Aorta (tissue), 5 donors: ENCODE results near the gene TDG. TPM values are rescaled to one million over a fixed set of nuclear protein-coding genes. Genes with fewer than 3 reads are reported as not detected.

ENCODE experiments used
- ATAC-seq: fragments of 200-7000 bp; cut with Tn5 transposase; one replicate; pipeline ENCODE4 v1.9.1; 2022; ENCODE audit warnings: moderate library complexity; ENCODE audit not compliant: low FRiP score
- DNase-seq, 2 donors: peaks; one replicate each; pipeline ENCODE4 v3.0.0-alpha.2; 2020
- H3K27ac ChIP-seq, 2 donors: one replicate each; pipeline ENCODE4 v1.5.1; 2013; ENCODE audit warnings: low read length in 2 of 2, mild to moderate bottlenecking in 2 of 2, moderate library complexity in 2 of 2, control low read depth in 1 of 2, inconsistent platforms in 1 of 2, low read depth in 1 of 2
- H3K27me3 ChIP-seq, 2 donors: one replicate each; pipeline ENCODE4 v1.6.1; 2013; ENCODE audit warnings: control low read depth in 1 of 2, low read length in 1 of 2, mild to moderate bottlenecking in 1 of 2, moderate library complexity in 1 of 2; ENCODE audit not compliant: insufficient read depth in 2 of 2, control insufficient read depth in 1 of 2
- H3K36me3 ChIP-seq, 2 donors: one replicate each; pipeline ENCODE4 v1.6.1; 2013; ENCODE audit warnings: control low read depth in 1 of 2, low read length in 1 of 2, mild to moderate bottlenecking in 1 of 2; ENCODE audit not compliant: insufficient read depth in 2 of 2, control insufficient read depth in 1 of 2
- H3K4me1 ChIP-seq, 2 donors: one replicate each; pipeline ENCODE4 v1.6.1; 2013; ENCODE audit warnings: low read length in 2 of 2, control low read depth in 1 of 2, mild to moderate bottlenecking in 1 of 2, moderate library complexity in 1 of 2; ENCODE audit not compliant: insufficient read depth in 2 of 2, control insufficient read depth in 1 of 2
- H3K4me3 ChIP-seq, 2 donors: one replicate each; pipeline ENCODE4 v1.5.1; 2013; ENCODE audit warnings: low read length in 2 of 2, control low read depth in 1 of 2, mild to moderate bottlenecking in 1 of 2
- H3K9me3 ChIP-seq: one replicate; pipeline ENCODE4 v1.6.1; 2013; ENCODE audit warnings: mild to moderate bottlenecking, low read length; ENCODE audit not compliant: control insufficient read depth
- WGBS, 2 donors: extraction: QIAGEN DNeasy Blood & Tissue Kit; methylation state at CpG; one replicate each; pipeline ENCODE4 v1.1.7; 2013; 5-methylcytosine and 5-hydroxymethylcytosine counted together
- intact Hi-C, 2 donors: fragments of 100-400 bp; cut with DNase I; formaldehyde crosslinking; loops; one replicate each; pipeline versions ENCODE4 v1.14.2 to v1.15.0; 2022
- polyA plus RNA-seq, 2 donors: library from polyadenylated mRNA; stranded (reverse); fragments of 200-250 nt; gene quantifications; one replicate each; pipeline ENCODE4 v1.2.3, GENCODE V29; 2013
- total RNA-seq, 2 donors: library from RNA; stranded (reverse); fragmentation: NEBNext Ultra II Directional; extraction: Animal tissue kit (Norgen Biotek cat#: 25700); gene quantifications; one replicate each; pipeline ENCODE4 v1.2.1, GENCODE V29; 2021
- donor health status: healthy with polysubstance abuse.
- donor health status: Bipolar disorder and iron deficiency.
- donor health status: DM: no; HTN: no; CAD: no.
- donor health status: DM: no; HTN: no; CAD: no.
- donor health status: DM: yes; HTN: yes; CAD: no.

The TDG gene
- total and polyA plus RNA-seq, 4 donors: 6.8 to 22.2 (median 14.7) TPM

DNA sequence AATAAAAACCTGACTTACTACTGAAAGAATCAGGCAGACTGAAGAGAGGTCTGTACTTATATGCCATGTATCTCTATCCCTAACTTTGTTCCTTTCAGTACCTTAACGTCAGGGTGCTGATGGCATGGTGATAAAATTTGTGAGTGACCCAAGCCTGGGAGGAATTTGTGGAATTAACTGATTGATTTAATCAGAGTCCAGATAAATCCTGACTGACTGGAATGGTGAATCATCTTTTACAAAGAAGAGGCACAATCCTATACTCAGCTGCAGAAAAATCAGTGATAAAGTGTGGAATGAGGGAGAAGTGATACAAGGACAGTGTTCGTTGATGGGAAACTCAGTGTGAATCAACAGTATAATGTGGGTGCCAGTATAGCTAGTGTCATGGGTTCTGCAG is 3.7 kb downstream of the TDG start:
- Histone ChIP-seq H3K9me3 (no peaks in the 10 kb centered on the region), H3K27ac (no peak overlapping the region), H3K36me3 (peaks cover 0 to 3% of the 10 kb centered on the region in 2 donors), H3K4me3 (no peak overlapping the region), H3K27me3 (no peaks in the 10 kb centered on the region), H3K4me1 (peaks cover 1 to 6% of the 10 kb centered on the region in 2 donors)
- WGBS, 2 donors: 38 to 44% methylated on average over 2 of the region's 2 CpGs
- intact Hi-C loops: loop anchor here in 1 of 2 donors (5.0 to 10.0 kb wide), 2 partner anchors 75 to 93 kb away; partner anchors contain the start of gene HCFC2
- ATAC-seq: no peak
- DNase-seq: no peak

DNA sequence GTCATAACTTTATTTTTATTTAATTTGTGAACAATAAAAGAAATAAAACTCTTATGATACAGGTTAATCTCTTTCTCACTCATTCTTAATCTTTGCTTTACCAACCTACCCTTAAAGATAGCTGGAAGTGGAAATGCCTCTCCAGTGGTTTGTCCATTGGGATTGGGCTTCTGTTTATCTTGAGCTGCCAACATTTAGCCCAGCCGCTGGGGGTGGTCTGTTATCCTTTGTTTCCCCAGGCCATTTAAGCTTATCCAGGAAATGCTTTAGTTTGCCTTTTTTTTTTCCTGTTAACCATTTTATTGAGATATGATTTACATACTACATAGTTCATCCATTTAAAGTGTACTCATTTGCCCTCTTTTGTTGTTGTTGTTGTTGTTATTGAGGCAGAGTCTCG is 8.2 kb downstream of the TDG start:
- Histone ChIP-seq H3K36me3 (peaks cover 0 to 4% of the 10 kb centered on the region in 2 donors), H3K4me3 (no peak overlapping the region), H3K27me3 (no peaks in the 10 kb centered on the region), H3K9me3 (no peaks in the 10 kb centered on the region), H3K27ac (no peak overlapping the region), H3K4me1 (peaks cover 0 to 5% of the 10 kb centered on the region in 2 donors)
- intact Hi-C loops: no loop called here
- 41 to 52% methylated on average over 2 of the region's 2 CpGs for WGBS, 2 donors
- DNase-seq (no peak), ATAC-seq (no peak)

DNA sequence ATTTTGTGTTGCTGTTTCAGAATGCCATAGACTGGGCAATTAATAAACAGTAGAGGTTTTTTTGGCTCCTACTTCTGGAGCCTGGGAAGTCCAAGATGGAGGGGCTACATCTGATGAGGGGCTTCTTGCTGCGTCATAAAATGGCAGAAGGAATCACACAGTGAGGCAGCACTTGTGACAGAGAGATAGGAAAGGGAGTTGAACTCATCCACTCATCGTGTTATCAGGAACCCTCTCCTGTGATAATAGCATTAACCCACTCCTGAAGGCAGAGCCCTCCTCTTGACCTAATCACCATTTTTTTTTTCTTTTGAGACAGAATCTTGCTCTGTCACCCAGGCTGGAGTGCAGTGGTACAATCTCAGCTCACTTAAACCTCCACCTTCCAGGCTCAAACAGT is 9.7 kb downstream of the TDG start:
- no peak for ATAC-seq
- no peak overlapping the region for H3K27ac ChIP-seq
- DNase-seq: no peak
- H3K36me3 ChIP-seq: peaks cover 0 to 8% of the 10 kb centered on the region in 2 donors
- no peaks in the 10 kb centered on the region for H3K9me3 ChIP-seq
- no peaks in the 10 kb centered on the region for H3K4me1 ChIP-seq
- intact Hi-C loops: no loop called here
- H3K4me3 ChIP-seq: no peak overlapping the region
- H3K27me3 ChIP-seq: no peaks in the 10 kb centered on the region
- 87 to 96% methylated on average over 2 of the region's 2 CpGs for WGBS, 2 donors

DNA sequence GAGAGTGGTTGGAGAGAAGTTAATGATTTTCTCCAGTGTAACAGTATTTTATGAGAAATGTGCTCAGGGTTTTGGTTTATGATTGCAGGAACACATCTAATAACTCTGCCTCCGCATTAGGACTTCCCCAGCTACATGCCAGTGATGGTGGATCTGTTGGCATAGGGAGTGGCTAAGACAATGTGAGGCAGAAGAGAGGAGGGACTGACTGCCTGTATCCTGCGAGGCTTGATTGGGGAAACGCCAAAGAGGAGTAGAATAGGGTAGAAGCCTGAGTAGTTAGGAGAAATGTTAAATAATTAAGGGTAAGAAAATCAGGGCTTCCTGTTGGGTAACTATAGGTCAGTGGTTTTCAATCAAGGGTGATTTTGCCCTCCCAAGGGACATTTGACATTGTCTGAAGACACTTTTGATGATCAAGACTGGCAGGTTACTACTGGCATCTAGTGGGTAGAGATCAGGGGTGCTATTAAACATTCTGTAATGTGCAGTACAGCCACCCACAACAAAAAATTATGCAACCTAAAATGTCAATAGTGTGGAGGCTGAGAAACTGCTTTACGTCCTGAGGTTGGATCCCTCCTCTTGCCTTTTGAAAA is 12.8 kb downstream of the TDG start:
- WGBS, 2 donors: 90 to 95% methylated on average over 4 of the region's 4 CpGs
- no peak for ATAC-seq
- H3K27ac ChIP-seq: no peak overlapping the region
- no peaks in the 10 kb centered on the region for H3K9me3 ChIP-seq
- no peak for DNase-seq
- peaks cover 0 to 9% of the 10 kb centered on the region in 2 donors for H3K36me3 ChIP-seq
- no peak overlapping the region for H3K4me3 ChIP-seq
- H3K4me1 ChIP-seq: no peaks in the 10 kb centered on the region
- no peaks in the 10 kb centered on the region for H3K27me3 ChIP-seq
- intact Hi-C loops: no loop called here

DNA sequence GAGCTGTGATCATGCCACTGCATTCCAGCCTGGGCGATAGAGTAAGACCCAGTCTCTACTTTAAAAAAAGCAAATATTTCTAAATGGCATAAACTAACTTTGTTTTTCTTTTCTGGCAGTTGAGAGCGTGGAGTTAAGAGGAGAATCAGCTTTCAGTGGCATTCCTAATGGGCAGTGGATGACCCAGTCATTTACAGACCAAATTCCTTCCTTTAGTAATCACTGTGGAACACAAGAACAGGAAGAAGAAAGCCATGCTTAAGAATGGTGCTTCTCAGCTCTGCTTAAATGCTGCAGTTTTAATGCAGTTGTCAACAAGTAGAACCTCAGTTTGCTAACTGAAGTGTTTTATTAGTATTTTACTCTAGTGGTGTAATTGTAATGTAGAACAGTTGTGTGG is 21.2 kb downstream of the TDG start:
- Histone ChIP-seq H3K36me3 (peaks cover 0 to 4% of the 10 kb centered on the region in 2 donors), H3K27me3 (no peaks in the 10 kb centered on the region), H3K4me1 (no peaks in the 10 kb centered on the region), H3K9me3 (no peaks in the 10 kb centered on the region), H3K27ac (no peak overlapping the region), H3K4me3 (no peak overlapping the region)
- DNase-seq (no peak), ATAC-seq (no peak)
- intact Hi-C loops: no loop called here
- WGBS, 2 donors: 31% methylated on average over 2 of the region's 2 CpGs

DNA sequence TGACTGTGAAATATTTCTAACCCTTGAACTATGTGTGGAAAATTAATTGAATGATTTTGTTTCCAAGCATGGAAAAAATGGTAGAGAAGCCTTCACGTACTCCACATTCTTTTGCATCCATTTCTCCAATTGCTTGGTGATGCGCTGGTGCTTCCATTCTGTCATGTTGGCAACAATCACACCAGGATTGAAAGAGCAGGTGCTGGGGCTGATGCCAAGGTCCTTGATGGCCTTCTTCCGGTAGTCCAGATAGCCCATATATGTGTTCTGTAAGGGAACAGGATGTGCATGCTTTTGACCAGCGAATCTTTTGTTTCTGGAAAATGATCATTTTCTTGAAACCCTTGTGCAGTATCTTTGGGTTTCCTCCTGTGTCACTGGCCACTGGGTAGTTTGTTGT is 28.6 kb downstream of the TDG start:
- Histone ChIP-seq H3K27ac (no peak overlapping the region), H3K27me3 (no peaks in the 10 kb centered on the region), H3K4me3 (no peak overlapping the region), H3K9me3 (no peaks in the 10 kb centered on the region), H3K4me1 (no peaks in the 10 kb centered on the region), H3K36me3 (no peaks in the 10 kb centered on the region)
- DNase-seq: no peak
- no peak for ATAC-seq
- intact Hi-C loops: no loop called here
- WGBS, 2 donors: 90 to 95% methylated on average over 4 of the region's 4 CpGs

DNA sequence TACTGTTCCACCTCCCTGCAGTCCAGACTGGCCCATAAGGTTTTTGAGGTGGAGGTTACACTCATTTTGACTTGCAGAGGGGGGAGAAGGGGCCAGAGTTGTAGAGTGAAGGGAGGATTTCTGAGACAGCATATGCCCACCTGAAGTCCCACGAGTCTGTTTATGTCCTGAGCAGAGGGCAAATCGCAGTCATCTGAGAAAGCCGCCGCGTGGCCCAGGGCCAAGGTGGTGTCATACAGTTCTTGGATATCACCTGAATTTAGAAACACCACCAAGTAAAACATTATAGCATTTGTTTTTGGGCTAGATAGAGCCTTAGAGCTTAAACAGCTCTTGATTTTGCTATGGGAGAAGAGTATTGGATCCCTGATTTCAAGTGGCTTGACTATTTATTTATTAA is 30.9 kb downstream of the TDG start:
- no peak for DNase-seq
- 90 to 95% methylated on average over 5 of the region's 5 CpGs for WGBS, 2 donors
- Histone ChIP-seq H3K27ac (no peak overlapping the region), H3K4me1 (no peaks in the 10 kb centered on the region), H3K4me3 (no peak overlapping the region), H3K9me3 (no peaks in the 10 kb centered on the region), H3K27me3 (no peaks in the 10 kb centered on the region), H3K36me3 (no peaks in the 10 kb centered on the region)
- intact Hi-C loops: no loop called here
- ATAC-seq: no peak

DNA sequence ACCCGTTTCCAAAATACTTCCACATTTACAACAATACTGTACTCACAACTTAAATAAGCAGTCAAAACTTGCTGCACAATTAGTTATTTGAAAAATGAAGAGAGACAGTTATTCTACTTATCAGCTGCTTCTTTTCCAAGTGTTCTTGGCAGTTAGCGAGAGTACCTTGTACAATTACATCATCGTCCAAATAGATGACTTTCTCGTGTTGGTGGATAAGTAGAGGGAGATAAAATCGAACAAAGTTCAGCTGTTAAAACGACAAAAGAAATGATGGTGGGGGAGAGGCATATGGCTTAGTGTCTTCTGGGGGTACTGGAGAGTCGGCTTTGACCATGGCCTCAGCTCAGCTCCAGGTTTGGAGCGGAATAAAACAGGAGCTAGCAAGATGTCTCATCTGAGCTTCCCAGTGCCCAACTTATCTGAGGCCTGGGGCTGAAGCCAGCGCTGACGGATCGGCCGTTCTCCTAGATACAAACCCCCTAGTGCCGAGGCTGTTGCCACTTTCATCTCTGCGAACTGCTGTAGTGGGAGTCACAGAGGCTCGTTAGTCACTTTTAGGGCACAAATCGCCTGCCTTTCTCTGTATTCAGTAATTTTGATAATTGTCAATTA is 31.7 kb downstream of the TDG start:
- Histone ChIP-seq H3K4me1 (no peaks in the 10 kb centered on the region), H3K4me3 (no peak overlapping the region), H3K27me3 (no peaks in the 10 kb centered on the region), H3K9me3 (no peaks in the 10 kb centered on the region), H3K27ac (no peak overlapping the region), H3K36me3 (no peaks in the 10 kb centered on the region)
- WGBS, 2 donors: 54 to 59% methylated on average over 16 of the region's 16 CpGs
- DNase-seq (no peak), ATAC-seq (no peak)
- intact Hi-C loops: no loop called here

DNA sequence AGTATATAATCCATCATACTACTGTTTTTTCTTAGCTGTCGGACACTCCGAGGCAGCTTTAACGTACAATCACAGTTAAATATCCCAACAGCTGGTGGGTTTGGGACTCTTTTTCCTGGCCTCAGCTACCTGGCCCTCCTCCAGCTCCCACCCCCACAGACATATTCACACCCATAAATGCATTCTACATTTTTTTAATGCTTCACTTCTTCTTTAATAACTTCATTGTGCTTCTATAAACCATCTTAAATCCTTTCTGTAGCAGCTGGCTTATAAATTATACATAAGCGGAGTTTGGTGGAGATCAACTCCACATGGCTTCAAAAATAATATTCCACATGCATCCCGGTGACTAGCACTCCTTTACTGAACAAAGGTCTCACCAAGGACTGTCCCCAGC is 33.3 kb downstream of the TDG start:
- H3K27ac ChIP-seq: no peak overlapping the region
- ATAC-seq: no peak
- intact Hi-C loops: no loop called here
- DNase-seq: no peak
- H3K36me3 ChIP-seq: no peaks in the 10 kb centered on the region
- no peaks in the 10 kb centered on the region for H3K9me3 ChIP-seq
- 84 to 90% methylated on average over 5 of the region's 5 CpGs for WGBS, 2 donors
- no peaks in the 10 kb centered on the region for H3K27me3 ChIP-seq
- H3K4me1 ChIP-seq: no peaks in the 10 kb centered on the region
- no peak overlapping the region for H3K4me3 ChIP-seq
